Fibroblast of skin of right biceps (primary cell): ENCODE data around the gene MIB2.

Experiments
- DNase-seq: peaks from one replicate; pipeline ENCODE4 v3.0.0-alpha.2; 2013

The MIB2 gene

GRCh38 chr1:1616045-1616790 is 918 bp downstream of the MIB2 start:
- peak; percentile 36 for DNase-seq

DNA sequence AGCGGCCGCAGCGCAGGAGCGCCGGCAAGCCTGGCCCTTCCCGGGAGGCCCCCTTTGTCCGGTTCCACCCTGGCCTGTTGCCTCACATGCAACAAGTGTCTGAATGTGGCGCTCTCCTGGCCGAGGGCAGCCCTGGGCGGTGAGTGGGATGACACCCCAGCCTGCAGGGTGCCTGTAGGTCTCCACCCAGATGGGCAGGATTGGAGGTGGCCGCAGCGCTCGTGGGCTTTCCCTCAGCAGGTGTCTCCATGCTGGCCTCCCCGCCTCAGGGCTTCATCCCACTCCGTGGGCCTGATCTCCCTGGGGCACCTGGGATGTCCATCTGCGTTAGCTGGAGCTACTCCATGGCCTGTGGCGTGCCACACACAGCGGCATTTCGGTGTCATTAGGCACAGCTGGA is 1.5 kb downstream of the MIB2 start:
- DNase-seq, result no peak

GRCh38 chr1:1617516-1617915 is 2.2 kb downstream of the MIB2 start:
- no peak for DNase-seq

- DNase-seq, result no peak
Observed at GRCh38 chr1:1617925-1618324, 2.6 kb downstream of the MIB2 start.

GRCh38 chr1:1618396-1619068 is 3.2 kb downstream of the MIB2 start:
- DNase-seq, result no peak

DNA sequence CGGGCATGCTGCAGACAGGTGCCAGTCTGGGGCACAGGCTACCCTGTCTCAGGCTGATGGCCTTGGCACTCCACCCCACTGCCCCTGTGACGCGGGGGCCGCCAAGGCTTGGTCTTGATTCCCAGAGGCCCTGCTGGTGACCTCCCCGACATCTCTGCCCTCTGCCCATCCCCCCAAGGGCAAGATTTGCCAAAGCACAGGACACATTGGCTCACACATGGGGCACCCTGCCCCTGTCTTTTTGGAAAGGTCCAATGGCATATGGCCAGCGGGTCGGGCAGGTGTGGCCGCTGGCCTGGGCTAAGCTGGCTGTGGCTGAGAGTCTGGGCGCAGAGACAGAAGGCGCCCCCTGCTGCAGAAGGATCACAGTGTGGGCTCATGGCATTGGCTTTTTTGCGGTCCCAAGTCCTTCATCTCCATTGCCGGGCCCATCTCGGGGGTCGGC is 4.6 kb downstream of the MIB2 start:
- DNase-seq, result no peak

- DNase-seq, result no peak
Observed at GRCh38 chr1:1620433-1621139, 5.3 kb downstream of the MIB2 start.

- no peak for DNase-seq
Observed at GRCh38 chr1:1621173-1622009, 6.1 kb downstream of the MIB2 start.

DNA sequence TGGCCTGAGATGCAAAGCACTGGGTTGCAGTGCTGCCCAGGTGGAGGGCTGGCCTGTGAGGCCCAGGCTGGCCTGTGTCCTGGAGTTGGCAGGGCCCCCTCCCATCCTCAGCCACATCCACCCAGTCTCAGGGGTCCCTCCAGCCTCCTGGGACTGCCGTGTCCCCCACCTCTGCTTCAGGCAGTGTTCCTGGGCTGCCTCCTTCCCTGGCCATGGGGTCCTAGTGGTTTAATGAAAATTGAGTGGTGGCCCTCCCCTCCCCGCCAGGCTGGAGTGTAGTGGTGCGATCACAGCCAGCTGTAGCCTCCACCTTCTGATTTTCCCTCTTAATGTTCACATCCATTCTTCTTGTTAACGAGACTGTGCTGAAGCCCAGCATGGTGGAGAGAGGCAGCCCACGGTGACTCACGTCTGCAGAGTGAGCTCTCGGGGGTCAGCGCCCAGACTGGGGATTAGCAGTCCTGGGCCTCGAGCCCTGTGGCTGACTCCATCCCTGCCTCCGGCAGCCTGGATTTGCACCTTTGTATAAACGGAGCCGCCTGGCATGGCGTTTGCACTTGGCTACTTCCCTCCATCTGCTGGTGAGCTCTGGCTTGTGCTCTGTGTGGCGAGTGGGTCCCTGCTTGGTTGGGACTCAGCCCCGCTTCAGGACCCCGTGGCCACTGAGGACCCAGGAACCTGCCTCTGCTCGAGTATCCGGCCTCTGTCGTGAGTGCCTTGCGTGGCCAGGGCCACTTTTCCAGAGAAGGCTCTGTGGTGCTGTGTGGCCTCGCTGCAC is 6.9 kb downstream of the MIB2 start:
- DNase-seq, result peak; percentile 34

DNA sequence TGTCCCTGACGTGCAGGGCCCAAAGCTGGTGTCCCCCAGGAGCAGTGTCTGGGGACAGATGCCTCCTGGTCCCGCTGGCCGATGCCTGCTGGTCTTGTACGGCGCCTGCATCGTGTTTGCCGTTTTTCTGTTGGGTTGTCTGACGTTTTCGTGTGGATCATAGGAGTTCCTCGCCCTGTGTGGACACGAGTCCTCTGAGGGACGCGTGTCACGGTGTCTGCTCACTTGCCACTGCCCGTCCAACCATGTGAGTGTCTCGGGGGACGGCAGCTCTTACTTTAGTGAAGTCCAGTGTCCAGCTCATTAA is 7.4 kb downstream of the MIB2 start:
- DNase-seq, result no peak

DNA sequence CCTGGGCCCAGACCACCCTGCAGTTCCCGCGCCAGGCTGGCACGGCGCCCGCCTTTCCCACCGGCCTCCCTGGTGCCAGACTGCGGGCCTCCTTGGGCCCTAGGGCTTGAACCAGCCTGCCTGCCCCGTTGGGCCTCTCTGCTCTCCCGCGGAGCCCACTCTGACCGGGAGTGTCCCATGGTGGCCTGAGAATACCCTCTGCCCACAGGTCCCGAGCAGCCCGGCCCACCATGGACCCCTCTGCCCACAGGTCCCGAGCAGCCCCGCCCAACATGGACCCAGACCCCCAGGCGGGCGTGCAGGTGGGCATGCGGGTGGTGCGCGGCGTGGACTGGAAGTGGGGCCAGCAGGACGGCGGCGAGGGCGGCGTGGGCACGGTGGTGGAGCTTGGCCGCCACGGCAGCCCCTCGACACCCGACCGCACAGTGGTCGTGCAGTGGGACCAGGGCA is 7.9 kb downstream of the MIB2 start:
- DNase-seq, result no peak

GRCh38 chr1:1623631-1624442 is 8.5 kb downstream of the MIB2 start:
- DNase-seq, result no peak

- peak; percentile 26 for DNase-seq
Observed at GRCh38 chr1:1624443-1625403, 9.4 kb downstream of the MIB2 start.

DNA sequence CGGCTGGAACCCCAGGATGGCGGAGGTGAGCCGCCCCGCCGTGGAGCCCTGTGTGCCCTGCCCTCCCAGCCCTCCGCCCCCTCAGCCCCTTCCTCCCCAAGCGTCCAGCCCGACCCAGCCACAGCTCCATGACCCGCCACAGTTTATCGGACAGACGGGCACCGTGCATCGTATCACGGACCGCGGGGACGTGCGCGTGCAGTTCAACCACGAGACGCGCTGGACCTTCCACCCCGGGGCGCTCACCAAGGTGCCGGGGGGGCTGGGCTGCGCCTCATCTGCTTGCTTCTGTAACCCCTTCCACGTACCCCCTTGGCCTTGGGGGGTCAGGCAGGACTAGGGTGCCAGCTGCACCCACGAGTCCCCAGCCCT is 10.1 kb downstream of the MIB2 start:
- no peak for DNase-seq

DNA sequence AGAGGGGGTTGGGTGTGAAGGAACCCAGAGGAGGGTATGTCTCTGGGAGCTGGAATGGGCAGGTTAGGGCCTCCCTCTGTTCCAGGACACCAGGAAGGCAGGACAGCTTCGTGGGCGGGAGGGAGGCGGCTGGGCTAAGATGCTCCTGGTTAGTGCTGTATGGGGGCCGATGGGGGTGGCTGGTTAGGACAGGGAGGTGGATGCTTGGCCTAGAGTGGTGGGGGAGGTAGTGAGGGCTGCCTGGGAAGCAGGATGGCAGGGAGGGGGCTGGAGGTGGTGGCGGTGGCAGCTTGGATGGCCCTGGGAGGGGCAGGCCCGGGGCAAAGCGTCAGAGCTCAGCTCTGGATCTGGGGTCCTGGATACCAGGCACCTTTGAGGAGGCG is 10.5 kb downstream of the MIB2 start:
- DNase-seq, result no peak

DNA sequence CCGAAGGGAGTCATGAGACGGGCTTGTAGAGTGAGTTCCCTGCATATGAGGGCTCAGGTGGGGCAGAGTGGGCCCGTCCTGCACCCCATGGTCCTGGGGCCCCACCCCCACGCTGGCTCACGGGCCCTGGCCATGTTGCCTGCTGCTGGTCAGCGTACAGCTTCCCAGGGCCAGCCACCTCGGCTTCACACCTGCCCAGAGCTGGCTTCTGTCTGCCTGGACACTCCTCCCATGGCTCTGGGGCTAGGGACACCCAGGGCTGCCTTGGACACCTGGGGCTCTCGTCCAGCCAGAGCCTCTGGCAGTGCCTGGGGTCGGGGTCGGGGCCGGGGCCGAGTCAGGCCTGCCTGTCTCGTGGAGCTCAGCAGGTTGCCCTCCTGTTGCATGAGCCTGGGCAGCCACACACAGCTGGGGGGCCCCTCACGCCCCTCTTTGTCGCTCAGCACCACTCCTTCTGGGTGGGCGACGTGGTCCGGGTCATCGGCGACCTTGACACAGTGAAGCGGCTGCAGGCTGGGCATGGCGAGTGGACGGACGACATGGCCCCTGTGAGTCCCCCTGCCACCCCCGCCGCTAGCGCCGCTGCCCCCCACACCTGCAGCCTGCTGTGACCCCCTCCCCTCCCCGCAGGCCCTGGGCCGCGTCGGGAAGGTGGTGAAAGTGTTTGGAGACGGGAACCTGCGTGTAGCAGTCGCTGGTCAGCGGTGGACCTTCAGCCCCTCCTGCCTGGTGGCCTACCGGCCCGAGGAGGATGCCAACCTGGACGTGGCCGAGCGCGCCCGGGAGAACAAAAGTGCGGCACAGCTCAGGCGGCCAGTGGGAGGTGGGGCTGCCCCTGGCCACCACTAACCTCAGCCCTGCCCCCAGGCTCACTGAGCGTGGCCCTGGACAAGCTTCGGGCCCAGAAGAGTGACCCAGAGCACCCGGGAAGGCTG is 11.2 kb downstream of the MIB2 start:
- no peak for DNase-seq

GRCh38 chr1:1627261-1627828 is 12.0 kb downstream of the MIB2 start:
- DNase-seq, result no peak

- DNase-seq, result no peak
Observed at GRCh38 chr1:1627829-1628753, 12.8 kb downstream of the MIB2 start.
